Eye (tissue), 1 donor: ENCODE data around the gene ALG11.
"Not testable (repeated sequence)": the region's sequence is repeated elsewhere in the genome, so short reads cannot be mapped to it uniquely, and the experiment has no call there.

ENCODE experiments used
- DNase-seq: peaks from one replicate; pipeline ENCODE4 v3.0.0-alpha.2; 2015

ALG11 gene

GRCh38 chr13:52011632-52012511, at the start of gene ALG11:
Gene ALG11, plus strand, starts transcription at chr13:52012398. Its CDS starts 21 bp downstream, at chr13:52012419.
- peak; percentile 99 for DNase-seq

GRCh38 chr13:51966186-51966585, 46.0 kb upstream of the ALG11 start:
- no peak for DNase-seq

- DNase-seq: no peak
Measured at GRCh38 chr13:51967482-51968446, 44.4 kb upstream of the ALG11 start.

GRCh38 chr13:51970349-51970748, 41.8 kb upstream of the ALG11 start:
- DNase-seq: no peak

- no peak for DNase-seq
Measured at GRCh38 chr13:51971520-51972426, 40.4 kb upstream of the ALG11 start.

GRCh38 chr13:51974482-51974881, 37.7 kb upstream of the ALG11 start:
- no peak for DNase-seq

- DNase-seq: no peak
Measured at GRCh38 chr13:51976423-51976822, 35.8 kb upstream of the ALG11 start.

GRCh38 chr13:51976890-51977289, 35.3 kb upstream of the ALG11 start:
- DNase-seq: no peak

- no peak for DNase-seq
Measured at GRCh38 chr13:51977625-51978024, 34.6 kb upstream of the ALG11 start.

GRCh38 chr13:51978796-51979556, 33.2 kb upstream of the ALG11 start:
- no peak for DNase-seq

- no peak for DNase-seq
Measured at GRCh38 chr13:51980908-51981307, 31.3 kb upstream of the ALG11 start.

GRCh38 chr13:51981355-51981754, 30.8 kb upstream of the ALG11 start:
- DNase-seq: no peak

- not testable (repeated sequence) for DNase-seq
Measured at GRCh38 chr13:51983292-51983691, 28.9 kb upstream of the ALG11 start.

- DNase-seq: not testable (repeated sequence)
Measured at GRCh38 chr13:51984904-51985303, 27.3 kb upstream of the ALG11 start.

- no peak for DNase-seq
Measured at GRCh38 chr13:51988988-51989618, 23.1 kb upstream of the ALG11 start.

GRCh38 chr13:51993713-51994112, 18.5 kb upstream of the ALG11 start:
- DNase-seq: no peak

GRCh38 chr13:51995677-51996551, 16.3 kb upstream of the ALG11 start:
- no peak for DNase-seq

GRCh38 chr13:51996641-51997040, 15.6 kb upstream of the ALG11 start:
- DNase-seq: no peak

- no peak for DNase-seq
Measured at GRCh38 chr13:51997186-51997585, 15.0 kb upstream of the ALG11 start.
